NOMO-1 (cell line): ENCODE measurements around the gene DPEP3.
A peak's percentile ranks its signal among the peaks of the same experiment; 100 is the strongest.

Source experiments
- DNase-seq, 2 experiments: peaks; one replicate each; lab custom pipeline; 2025; ENCODE audit not compliant: unreplicated experiment in 2 of 2; lab: John Stamatoyannopoulos, UW

DPEP3 gene

DNA sequence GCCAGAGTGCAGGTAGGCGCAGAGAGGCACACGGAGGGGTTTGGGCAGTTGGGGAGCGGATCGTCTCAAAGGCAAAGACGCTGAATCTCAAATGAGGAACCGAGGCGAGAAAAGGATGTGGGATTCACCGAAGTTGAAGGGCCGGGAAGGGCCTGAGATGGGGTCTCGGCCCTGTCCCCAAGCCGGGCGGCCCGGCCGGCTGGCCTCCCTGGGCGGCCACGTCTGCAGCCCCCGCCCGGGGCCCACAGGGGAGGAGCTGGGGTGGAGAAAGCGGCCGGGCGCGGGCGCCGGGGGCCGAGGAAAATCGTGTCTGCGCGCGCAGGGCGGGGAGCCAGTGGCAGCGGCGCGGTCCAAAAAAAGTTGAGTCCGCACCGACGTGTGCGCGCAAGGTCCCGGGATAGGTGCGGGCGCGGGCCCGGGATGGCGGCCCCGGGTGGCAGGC, 12.3 kb downstream of the DPEP3 start:
- peak; percentile 29 to 35 for DNase-seq

DNA sequence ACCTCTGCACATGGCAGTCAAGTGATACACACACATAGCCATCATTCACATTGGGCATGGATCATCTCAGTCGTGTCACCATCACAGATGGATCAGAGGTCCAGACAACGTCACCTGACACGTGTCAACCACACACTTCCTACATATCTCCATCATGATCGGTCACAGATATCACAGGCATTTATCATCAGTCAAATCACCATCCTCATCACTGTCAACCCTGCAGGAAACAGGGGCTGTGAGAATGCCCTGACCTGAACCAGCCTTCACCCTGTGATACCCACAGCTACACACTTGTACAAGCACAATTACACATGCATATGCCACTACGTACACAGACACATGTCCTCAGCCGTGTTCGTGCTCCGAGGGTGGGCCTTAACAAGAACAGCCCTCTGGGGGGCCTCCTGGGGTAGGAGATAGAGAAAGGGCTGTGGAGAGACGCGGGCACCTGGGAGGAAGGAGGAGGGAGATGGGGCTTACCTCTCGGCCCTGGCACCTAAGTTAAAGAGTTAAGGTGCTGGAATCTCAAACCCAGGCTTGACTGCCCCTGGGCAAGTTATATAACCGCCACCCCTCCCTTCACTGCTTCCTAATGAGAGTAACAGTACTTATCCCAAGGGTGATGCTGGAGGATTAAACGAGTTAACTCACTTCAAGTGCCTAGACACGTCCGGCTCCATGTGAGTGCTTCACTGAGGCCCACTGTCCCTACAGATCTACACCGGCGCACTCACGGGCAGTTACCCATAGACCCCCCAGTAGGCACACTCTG, 12.9 kb downstream of the DPEP3 start:
- DNase-seq: no peak

DNA sequence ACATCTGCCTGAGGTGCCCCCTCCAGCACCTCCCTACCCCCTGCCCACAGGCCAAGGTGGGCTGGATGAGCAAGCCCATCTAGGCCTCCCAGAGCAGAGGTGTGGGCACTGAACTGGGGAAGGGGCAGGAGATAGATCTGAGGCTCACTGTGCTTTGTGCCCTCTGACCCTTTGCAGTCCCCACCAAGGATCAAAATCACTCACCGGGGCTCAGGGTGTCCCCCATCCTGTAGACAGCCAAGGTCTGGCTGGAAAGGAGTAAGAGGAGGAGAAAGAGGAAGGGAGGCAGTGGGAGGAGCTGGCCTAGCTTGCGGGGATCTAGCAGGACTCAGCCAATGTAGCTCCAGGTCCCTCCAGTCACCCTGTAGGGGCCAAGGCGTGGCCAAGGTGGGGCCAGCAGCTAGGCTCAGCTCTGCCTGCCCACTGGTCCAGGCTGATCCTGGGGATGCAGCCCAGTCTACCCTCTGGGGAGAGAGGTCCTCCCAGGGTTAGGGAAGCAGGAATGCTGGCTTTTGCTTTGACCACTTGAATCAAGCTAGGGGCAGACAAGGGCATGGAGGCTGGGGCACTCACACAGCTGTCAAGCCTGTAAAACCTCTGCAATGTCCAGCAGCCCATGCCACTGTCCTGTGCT, 13.6 kb downstream of the DPEP3 start:
- DNase-seq: peak in 1 of 2 experiments; percentile 19

DNA sequence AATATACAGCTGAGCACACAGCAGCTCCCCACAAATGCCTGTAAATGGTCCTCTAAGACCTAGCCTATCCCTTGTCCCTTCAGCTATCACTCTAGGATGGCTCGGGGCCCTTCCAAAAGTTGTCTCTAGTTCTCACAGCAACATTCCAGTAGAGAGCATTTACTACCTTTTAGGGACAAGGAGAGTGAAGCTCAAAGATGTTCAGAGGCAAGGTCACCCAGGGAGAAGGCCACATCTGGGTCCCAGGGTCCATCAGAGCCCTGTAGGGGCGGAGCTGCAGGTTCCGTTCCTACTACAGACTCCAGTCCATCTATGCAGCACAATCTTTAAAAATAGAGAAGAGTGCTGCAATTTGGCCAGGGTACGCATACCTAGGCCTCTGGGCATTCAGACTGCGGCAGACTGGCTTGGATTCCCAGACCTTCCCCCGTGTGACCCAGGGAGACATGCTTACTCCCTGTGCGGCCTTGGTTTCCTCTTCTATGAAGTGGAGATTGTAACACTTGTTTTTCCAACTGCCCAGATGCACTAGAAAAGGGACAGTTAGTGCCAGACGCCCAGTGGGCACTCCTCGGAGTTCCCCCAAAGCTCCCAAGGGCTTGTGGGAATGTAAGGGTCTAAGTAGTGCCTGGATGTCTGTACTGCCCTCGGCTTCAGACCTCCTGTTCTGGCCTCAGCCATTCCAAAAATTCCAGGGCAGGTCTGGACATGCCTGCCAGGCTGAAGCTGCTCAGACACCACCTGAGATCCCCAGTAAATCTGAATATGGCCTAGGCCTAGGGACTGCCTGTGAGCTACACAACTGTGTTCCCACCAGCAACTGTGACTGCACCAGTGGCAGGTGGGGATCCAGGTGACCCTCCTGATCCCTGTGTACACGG, 14.4 kb downstream of the DPEP3 start:
- DNase-seq: no peak

DNA sequence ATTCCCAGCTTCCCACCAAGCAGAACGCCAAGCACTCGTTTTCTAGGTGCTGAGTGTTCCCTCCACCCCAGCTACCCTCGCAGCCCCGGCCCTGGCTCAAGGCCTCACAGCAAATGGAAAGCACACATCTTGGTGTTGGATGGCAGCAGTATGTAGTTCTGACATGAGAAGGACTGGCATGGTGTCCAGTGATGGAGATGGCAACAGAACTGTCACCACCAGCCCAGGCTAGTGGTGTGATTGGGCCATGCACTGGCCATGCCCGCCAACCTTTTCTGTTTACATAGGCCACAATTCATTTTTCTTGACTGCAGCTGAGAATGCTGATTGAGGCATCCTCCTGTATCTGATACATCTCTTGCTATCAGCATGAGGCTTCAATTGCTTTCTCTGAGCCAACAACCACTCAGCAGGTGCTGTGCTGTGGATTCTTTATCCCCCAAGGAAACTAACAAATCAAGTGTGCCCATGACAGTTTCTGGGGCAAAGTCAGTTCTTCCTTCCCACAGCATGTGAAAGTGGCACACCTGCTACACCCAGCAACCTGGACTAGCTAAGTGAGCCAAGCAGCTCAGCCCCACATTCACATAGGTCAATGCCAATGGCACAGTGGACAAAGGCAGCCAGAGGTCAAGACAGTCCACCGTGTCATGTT, 15.7 kb downstream of the DPEP3 start:
- DNase-seq: no peak

DNA sequence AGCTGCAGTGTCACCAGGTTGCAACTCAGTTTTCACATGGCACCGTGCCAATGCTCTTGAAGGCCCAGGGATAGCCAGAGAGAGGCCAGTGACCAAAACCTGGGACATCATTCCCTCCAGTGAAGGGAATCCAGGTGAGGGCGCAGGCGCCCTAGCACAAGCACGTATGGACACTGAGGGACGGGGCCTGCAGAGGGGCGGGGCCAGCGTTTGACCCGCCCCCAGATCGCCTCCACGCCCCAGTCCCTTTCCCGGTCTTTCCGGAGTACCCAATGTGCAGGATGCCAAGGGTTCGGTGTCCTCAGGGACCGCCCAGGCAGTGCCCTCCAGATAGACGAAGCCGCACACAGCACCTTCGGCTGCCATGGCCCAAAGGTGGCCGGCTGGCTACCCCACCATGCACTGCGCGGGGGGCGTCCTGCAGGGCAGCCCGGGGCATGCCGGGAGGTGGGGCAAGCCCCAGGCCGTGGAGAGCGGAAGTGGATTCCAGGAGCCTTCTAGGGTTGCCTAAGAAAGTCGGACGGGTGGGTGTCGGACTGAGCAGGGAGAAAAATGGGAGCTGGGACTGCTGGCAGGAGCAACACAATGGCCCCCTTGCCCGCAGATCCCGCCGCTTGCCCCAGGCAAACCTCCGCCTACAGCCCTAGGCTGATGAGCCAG, 16.5 kb downstream of the DPEP3 start:
- DNase-seq: no peak

DNA sequence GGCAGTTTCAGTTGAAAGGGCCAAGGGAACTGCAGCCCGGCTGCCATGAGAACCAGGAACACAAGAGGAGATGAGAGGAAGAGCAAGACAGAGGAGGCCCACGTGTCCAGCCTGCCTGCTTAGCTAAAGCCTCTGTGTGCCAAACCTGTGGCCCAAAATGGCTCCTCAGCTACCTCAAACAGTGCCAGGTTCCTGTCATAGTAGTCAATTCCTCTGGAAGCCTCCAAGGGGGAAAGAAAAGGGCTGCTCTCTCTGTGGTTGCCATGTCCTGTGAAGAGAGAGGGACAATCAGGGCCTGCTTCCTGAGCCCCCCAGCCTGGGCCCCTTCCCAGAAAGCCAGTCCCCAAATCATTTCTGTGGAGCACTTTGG, 17.0 kb downstream of the DPEP3 start:
- DNase-seq: no peak

DNA sequence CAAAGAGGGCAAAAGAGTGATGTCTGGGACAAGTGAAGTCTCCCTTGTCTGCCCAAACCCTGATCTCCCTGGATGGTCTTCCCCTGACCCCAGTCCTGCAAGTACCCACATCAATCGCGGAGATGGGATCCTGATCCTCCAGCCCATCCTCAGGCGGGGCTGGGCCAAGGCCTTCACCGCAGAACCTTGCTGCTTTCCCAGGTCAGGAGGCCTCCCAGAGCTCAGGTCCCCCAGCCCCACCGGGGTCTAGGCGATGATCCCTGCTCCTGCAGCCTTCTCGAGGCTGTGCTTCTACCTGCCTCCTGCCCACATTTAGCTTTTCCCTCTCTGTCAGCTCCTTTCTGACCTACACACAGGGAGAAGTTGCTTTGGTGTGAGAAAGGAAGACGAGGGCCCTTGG, 18.2 kb downstream of the DPEP3 start:
- no peak for DNase-seq

DNA sequence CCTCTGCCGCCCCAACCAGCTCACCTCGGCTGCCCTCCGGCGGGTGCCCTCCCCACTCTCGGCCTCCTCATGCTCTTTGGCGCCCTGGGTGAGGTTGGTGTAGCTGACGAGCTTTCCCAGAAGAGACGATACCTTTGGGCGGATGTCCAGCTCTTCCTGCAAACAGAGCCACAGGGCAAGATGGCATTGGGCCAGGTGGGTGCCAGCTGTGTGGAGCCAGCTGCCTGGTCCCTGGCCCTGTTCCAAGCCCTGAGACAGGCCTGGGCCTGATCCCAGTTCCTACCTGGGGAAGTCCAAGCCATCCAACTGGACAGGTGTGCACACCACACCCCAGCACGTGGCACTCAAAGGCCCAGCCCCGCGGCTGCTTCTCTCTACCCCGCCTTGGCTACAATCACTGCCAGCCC, 18.7 kb downstream of the DPEP3 start:
- no peak for DNase-seq

DNA sequence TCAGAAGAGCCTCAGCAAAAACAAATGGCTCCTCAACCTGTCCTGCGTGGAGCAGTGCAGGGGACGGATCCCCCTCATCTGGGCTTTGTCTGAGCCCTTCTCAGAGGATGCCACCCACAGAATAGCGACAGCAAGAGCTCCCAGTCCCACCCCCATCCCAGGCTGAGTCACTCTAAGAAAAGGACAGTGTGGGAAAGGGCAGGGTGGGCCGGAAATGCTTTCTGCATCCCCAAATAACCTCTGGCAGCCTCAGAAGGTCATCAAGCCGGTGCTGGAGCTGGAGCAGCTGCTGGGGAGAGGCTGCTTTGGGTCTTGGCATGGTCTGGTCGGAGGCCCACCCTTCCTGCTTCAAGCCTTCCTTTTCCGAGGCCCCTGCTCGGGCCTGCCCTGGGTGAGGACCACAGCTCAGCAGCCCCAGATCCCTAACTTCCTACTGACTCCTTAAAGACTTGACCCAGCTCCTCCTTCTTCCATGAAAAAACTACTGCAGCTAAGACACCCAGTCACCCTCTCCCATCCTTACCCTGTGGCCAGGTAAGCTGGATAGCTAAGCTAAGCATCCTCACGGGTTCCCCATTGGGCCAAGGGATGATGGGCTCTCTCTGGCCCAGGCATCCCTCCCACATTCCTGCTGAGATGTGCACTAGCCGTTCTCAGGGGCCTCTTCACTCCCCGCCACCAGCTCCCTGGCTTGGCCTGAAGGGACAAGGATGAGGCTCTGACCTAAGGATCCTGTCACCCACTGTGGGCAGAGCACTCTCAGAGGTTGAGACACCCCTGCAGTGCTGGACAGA, 20.6 kb downstream of the DPEP3 start:
- no peak for DNase-seq

DNA sequence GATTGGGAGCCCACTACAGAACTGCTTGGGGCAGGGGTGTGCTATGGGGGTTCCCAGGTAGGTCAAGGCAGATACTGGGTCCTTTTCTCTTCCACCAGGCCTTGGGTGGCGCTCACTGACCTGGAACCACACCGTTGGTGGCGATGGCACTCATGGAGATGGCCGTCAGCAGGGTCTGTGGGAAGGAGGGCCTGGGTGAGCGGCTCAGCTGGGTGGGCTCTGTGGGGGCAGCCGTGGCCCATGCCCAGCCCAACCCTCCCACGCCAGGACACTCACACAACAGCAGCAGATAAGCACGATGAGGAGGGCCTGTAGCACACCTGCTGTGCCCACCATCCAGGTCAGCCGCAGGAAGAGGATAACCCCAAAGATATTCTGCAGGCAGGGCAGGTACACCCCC, 22.7 kb downstream of the DPEP3 start:
- no peak for DNase-seq

DNA sequence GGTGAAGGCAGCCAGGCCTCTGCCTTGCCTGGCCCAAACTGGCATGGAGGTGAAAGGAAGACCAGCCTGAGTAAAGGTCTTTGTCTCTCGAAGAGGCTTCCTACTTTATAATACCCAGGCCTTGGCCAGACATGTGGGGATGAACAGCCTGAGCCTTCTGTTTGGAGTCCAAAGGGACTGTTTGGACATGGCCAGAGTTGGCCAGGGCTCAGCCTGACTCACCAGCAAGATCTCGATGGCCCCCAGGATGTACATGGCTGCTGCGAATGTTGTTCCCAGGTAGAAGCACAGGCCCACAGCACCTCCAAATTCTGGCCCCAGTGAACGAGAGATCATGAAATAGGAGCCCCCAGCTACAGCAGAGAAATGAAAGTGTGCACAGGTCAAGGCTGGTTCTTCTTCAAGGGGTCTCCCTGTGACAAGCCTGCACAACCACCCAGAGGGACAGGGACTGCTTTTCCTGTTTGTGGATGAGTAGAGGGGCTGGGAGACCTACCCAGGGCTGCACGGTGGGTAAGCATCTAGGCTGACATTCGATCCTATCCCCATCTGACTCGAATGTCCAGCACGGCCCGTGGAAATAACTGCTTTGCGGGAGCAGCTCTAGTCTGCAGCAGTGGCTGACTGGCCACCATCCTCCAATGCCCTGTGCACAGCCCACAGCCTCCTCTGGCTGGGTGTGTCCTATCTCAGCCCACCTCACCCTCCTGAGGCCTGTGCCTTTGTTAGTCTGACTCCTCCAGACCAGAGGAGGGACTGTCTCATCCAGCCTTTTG, 25.7 kb downstream of the DPEP3 start:
- no peak for DNase-seq

DNA sequence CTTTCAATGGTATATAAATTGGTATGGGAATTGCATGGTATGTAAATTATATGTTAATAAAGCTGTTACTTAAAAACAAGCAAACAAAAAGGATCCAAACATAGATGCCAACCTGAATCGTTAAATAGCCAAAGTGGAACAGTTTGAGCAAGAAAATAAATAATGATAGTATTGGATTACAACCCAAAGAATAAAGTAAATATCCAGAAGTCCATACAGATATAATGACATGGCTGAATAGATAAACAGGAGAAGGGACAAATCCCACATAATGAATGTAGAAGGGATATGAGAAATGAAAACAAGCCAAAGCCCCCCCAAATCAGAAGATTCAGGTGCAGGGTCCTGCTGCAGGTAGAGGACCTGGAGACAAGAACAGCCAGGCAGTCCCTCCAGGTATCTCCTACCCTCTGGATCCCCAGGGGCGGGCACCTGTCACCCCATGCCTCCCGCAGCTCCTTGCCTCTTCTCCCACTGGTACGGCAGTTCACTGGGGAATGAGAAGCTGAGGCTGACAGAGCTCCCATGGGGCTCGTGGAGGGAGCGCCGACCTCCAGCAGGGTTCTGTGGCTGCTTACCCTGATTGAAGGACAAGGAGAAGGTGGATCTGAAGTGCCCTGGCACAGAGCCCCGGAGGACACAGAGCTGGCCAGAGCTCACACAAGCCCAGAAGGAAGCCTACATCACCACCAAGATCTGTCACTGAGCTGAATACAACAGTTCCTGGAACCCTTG, 26.5 kb downstream of the DPEP3 start:
- DNase-seq: no peak

DNA sequence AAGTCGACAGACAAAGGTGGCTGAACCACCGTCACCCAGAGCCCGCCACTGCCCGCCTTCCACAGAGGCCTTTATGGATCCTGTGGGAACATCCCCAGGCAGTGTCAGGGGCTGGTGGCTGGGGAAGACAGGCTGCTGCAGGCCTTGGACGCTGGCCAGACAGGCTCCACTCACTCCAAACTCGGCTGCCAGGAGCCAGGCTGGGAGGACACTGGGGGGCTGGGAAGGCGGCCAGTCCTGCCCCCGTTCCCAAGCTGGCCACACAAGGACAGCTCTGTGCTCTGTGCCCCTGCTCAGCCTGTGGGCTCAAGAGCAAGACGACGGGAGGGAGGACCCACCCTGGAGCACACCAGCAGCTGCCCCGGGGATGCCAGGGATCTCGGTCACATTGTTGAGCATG, 28.8 kb downstream of the DPEP3 start:
- no peak for DNase-seq

DNA sequence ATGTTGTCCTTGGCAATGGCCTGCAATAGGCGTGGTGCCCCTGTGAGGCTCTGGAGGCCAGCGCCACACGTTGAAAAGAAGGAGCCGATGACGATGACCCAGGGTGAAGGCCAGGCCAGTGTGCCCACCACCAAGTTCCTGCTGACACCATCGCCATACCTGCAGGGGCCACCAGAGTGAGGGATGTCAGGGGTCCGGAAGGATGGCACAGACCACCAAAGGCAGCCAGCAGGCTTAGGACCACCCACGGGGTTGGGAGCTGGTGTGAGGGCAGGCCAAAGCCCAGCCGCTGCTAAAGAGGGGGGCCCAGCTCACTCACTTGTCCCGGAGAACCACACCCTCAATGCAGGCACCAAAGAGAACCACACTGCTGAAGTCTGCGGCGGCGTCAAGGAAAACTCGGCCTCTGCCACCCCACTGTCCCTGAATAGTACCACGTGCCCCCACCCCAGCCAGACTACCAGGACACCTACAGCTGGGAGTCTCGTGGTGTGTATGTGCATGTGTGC, 29.9 kb downstream of the DPEP3 start:
- DNase-seq: no peak

DNA sequence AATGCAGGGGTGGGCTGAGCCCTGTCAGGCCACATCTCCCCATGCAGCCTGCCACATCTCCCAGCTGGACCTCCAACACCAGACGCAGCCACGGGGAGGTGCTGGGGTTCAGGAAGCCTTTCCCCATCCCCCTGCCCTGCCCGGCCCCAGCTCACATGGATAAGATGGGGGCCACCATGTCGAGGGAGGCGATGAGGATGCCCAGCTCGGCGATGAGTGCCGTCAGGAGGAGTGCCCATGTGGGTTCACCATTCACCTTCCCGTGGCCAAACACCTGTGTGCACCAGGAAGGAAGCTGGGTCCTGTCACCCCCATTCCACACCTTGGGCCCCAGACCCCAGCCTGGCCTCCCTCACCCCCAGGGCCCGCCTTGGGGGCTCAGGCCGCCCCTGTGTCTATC, 30.7 kb downstream of the DPEP3 start:
- no peak for DNase-seq

DNA sequence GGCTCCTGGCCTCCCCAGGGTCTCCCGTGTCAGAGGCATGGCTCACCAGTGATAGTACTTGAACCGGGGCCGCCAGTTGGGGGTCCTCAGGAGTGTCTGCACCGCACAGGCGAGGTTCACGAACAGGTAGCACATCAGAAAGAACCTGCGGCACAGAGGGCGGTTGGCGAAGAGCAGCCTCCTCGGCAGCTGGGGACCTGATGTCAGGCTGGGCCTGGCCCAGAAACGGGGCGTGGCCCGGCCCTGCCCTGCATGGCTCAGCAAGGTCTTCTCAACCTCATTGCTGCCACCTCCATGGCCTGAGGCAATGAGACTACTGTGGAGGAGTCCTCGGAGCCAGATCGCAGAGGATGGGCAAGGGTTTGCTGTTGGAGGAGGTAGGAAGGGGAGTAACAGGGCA, 32.3 kb downstream of the DPEP3 start:
- DNase-seq: no peak

DNA sequence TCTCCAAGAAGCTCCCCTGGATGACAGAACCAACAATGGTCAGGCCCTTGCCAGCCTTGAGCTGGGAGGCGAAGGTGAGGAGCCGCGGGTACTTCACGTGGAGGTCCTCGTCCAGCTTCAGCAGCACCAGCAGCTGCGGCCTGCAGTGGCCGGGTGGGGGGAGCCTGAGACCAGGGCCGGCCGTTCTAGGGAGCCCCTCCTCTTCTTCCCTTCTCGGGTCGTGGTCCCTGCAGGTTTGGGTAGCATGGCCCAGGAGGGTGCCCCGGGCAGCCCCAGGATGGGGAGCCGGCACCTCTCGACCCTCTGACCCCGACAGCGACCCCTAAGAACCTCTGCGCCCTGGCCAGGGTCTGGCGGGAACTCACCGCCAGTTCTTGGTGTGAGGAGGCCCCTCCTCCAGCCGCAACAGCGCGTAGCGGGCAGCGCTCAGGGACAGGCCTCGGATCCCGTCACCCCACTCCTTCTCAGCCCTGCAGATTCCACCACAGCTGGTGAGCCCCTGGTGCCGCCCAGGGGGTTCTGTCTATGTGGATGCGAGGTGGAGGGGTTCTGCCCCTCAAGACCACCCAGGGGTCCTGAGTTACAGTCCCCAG, 33.2 kb downstream of the DPEP3 start:
- DNase-seq: no peak
